GM21423 (cell line): ENCODE data around the gene TMEM178A.
"Not testable (repeated sequence)": the region's sequence is repeated elsewhere in the genome, so short reads cannot be mapped to it uniquely, and the experiment has no call there.

Source experiments
- ATAC-seq: cut with Tn5 transposase; IDR thresholded peaks from one replicate; pipeline ENCODE4 v1.9.1; 2021; ENCODE audit warnings: mild to moderate bottlenecking, moderate library complexity; ENCODE audit not compliant: unreplicated experiment

TMEM178A gene

DNA sequence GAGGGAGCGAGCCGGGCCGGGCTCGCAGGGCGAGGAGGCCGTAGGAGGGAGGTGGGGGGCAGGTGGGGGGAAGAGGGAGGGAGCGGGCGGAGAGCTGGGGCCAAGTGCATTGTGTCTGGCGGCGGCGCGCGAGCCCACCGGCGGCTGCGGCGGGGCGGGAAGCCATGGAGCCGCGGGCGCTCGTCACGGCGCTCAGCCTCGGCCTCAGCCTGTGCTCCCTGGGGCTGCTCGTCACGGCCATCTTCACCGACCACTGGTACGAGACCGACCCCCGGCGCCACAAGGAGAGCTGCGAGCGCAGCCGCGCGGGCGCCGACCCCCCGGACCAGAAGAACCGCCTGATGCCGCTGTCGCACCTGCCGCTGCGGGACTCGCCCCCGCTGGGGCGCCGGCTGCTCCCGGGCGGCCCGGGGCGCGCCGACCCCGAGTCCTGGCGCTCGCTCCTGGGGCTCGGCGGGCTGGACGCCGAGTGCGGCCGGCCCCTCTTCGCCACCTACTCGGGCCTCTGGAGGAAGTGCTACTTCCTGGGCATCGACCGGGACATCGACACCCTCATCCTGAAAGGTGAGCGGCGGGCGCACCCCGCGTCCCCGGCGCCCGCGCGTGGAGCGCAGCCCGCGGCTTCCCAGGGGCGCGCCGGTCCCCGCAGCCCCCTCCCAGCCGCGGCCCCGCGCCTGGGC, at the start of gene TMEM178A:
TSS of gene TMEM178A (plus strand) at position 107 of the 680 bp plus-strand sequence. CDS start at position 165, 58 bp downstream.
- no peak for ATAC-seq

GRCh38 chr2:39618236-39618635, 47.5 kb upstream of the TMEM178A start:
- no peak for ATAC-seq

- no peak for ATAC-seq
These were observed 47.0 kb upstream of the TMEM178A start for GRCh38 chr2:39618736-39619135.

- ATAC-seq, result no peak
These were observed 45.6 kb upstream of the TMEM178A start for GRCh38 chr2:39620067-39620466.

DNA sequence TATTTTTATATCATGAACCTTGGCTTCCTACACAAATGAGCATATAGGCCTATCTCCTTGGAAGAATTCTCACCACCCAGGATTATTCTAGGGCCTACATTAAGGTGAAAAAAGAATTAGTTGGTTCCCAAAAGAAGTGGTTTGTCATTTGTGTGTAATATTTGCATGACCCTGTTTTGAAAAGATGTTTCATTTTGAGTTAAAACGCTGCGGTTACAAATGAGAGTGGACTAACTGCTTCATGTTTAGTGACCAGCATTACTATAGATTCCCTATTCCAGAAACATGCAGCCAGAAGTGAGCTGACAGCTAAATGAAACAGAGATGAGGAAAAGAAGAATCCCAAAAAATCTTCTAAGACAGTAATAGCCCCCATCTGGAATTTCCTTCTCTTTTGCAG, 44.1 kb upstream of the TMEM178A start:
- no peak for ATAC-seq

GRCh38 chr2:39622860-39623259, 42.9 kb upstream of the TMEM178A start:
- ATAC-seq, result no peak

- ATAC-seq, result no peak
These were observed 41.8 kb upstream of the TMEM178A start for GRCh38 chr2:39623917-39624316.

- ATAC-seq, result no peak
These were observed 40.4 kb upstream of the TMEM178A start for GRCh38 chr2:39625193-39625926.

GRCh38 chr2:39625927-39626270, 39.8 kb upstream of the TMEM178A start:
- no peak for ATAC-seq

GRCh38 chr2:39628346-39628745, 37.4 kb upstream of the TMEM178A start:
- not testable (repeated sequence) for ATAC-seq

DNA sequence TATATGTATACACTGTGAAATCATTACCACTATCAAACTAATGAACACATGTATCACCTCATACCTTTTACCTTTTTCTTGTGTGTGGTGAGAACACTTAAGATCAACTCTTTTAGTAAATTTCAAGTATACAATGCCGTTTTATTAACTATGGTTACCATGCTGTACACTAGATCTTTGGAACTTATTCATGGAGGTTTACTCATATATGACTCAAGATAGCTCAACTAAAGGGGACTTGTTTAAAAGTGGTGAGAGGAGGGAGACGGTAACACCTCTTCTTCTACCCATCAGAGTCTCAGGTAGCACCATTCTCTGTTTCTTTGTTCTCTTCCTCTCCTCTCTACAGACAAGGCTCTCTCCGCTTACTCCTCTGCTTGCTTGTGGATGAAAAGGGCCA, 36.1 kb upstream of the TMEM178A start:
- ATAC-seq, result no peak

DNA sequence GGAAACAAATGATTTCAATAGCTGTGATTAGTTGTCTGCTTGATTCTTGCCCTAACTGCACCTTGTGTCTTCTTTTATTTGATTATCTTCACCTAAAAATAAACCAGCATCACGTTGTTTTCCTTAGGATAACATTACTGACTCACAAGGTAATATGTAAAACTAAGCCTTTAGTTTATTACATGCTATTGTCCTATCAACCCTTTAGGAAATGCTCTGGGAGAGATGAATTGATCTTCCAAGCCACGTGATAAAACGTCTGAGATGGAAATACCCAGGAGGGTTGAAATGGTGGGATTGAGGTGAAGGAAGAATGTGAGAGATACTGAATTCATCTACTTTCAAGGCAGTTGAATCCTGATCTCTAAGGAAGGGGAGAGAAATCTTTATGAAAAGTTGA, 34.5 kb upstream of the TMEM178A start:
- no peak for ATAC-seq

- ATAC-seq, result no peak
These were observed 34.0 kb upstream of the TMEM178A start for GRCh38 chr2:39631718-39632117.

DNA sequence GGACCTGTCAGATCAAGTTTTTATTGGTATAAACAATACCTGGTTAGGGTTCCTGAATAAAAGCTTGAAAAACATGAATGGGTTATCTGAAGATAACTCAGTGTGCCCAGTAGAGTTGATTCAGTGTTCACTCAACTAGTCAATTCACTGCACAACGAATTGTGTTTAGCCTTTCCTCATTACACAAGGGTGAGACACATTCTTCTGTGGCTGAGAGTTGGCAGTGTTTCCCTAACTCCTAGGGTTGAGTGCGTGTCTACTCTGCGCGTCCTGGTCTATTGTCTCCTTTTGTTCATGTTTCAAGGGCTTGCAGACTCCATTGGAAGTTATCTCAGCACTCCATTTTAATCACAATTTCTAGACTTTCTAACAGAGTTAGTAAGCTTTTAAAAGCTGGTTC, 32.8 kb upstream of the TMEM178A start:
- no peak for ATAC-seq

DNA sequence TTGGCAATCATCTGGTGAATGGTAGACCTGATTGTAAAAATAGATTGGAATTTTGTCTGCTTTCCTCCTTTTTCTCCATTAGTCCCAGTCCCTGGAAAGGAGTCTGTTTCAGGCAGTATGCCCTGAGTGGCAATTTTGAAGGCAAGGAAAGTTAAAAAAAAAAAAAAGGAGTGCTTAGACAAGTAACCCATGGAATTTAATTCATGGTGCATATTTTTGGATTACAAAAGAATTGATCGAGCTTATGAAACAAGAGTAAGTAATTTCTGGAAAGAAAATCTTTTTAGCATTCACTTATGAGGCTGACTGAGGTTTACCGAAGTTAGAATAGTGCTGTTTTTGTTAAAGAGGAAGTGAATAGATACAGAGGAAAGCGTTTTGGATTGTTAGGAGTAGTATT, 29.4 kb upstream of the TMEM178A start:
- ATAC-seq, result no peak

DNA sequence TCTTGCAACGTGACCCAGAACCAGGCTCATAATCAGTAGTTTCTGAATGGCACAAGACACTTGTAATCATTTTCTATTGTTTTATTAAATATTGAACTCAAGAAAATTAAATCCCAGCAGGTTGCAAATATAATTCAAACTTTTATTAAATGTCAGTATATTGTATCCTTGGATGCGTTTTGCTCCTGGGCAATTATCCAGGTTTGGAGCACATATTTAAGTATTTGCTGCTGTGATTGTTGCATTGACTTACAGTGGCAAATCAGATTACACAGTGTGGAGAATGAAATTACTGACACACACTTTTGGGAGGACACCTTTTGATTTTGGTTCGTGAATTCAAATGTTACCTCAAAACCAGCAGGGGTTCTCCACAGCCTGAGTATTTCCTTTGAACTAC, 27.1 kb upstream of the TMEM178A start:
- no peak for ATAC-seq

- no peak for ATAC-seq
These were observed 25.6 kb upstream of the TMEM178A start for GRCh38 chr2:39640107-39640506.

GRCh38 chr2:39640681-39641080, 25.0 kb upstream of the TMEM178A start:
- no peak for ATAC-seq

- no peak for ATAC-seq
These were observed 24.1 kb upstream of the TMEM178A start for GRCh38 chr2:39641635-39642034.

DNA sequence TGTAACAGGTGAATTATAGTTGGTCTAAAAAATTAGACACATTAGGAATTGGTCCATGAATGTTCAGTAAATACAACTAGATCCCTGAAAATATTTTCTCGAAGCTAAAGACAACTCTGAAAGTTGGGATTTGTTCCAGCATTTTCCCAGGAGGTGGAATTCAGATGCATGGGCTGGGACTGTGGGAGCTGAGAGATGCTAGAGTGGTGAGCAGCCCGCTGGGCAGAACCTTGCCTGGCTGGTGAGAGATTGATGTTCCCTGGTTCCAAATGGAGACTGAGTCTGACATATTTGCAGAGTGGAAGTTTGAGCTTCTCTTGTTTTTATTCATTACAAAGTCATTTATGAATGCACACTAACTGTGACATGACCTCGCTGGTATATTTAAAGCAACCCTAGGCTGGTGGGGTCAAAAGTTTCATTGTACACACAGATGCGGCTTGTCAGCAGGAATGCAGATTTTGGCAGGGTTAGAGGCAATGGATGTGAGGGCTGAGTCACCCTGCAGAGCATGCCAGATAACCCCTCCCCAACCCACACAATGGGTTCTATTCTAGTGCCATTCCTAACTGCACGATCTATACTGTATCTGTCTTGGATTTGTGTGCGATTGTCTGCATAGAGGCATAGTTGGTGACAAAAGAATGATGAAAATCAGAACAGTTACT, 23.5 kb upstream of the TMEM178A start:
- ATAC-seq, result no peak

- no peak for ATAC-seq
These were observed 19.9 kb upstream of the TMEM178A start for GRCh38 chr2:39645826-39646225.

DNA sequence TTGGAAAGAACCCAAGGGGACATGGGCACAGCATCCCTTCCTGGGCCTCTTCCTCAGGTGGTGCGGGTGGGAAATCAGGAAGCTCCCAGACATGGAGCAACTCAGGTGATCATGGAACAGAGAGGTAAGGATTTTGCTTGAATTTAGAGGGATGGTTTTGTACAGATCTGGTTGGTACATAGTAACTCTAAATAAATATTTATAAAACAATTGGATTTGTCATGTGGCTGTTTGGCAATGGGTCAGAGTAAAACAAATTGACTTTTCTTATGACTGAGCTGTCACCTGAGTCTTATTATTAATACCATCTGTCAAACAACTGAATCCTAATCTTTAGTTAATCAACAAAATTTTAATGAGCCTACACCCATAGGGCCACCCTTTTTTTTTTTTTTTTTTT, 19.4 kb upstream of the TMEM178A start:
- no peak for ATAC-seq
